BE2C (cell line): ENCODE measurements around the gene FAM72A. TPM values are rescaled to one million over a fixed set of nuclear protein-coding genes. Genes with fewer than 3 reads are reported as not detected.
"Not testable (repeated sequence)": the region's sequence is repeated elsewhere in the genome, so short reads cannot be mapped to it uniquely, and the experiment has no call there.

ENCODE experiments used
- DNase-seq: peaks from one replicate; pipeline ENCODE4 v3.0.0-alpha.2; 2020
- H3K27me3 ChIP-seq: fragments of 250-450 bp; sonication (Bioruptor Pico); 2 replicates; pipeline ENCODE4 v1.5.1; 2020; ENCODE audit warnings: mild to moderate bottlenecking
- H3K36me3 ChIP-seq: fragments of 250-450 bp; sonication (Bioruptor Pico); 2 replicates; pipeline ENCODE4 v1.5.1; 2020; ENCODE audit warnings: mild to moderate bottlenecking
- H3K4me1 ChIP-seq: fragments of 250-450 bp; sonication (Bioruptor Pico); 2 replicates; pipeline ENCODE4 v1.5.1; 2020
- H3K4me3 ChIP-seq: 2 replicates; pipeline ENCODE4 v1.5.1; 2011; ENCODE audit warnings: low read depth, low read length
- H3K9me3 ChIP-seq: fragments of 250-450 bp; sonication (Bioruptor Pico); 2 replicates; pipeline ENCODE4 v1.5.1; 2020
- polyA plus RNA-seq: library from polyadenylated mRNA; unstranded; fragments of >200 nt; gene quantifications from one replicate; pipeline ENCODE4 v1.2.1, GENCODE V29; 2012; ENCODE audit warnings: low read depth, missing spikeins; ENCODE audit not compliant: insufficient read length, insufficient read depth

The FAM72A gene
- polyA plus RNA-seq, result 4.2 TPM

GRCh38 chr1:206202789-206203363 lies at the start of gene FAM72A:
FAM72A (minus strand) TSS chr1:206202839; CDS start chr1:206202025, 814 bp downstream.
- not testable (repeated sequence) for H3K27me3 ChIP-seq

GRCh38 chr1:206250953-206251681 lies 48.5 kb upstream of the FAM72A start:
- not testable (repeated sequence) for H3K36me3 ChIP-seq, H3K9me3 ChIP-seq, DNase-seq, H3K4me1 ChIP-seq, H3K27me3 ChIP-seq, H3K4me3 ChIP-seq

More at GRCh38 chr1:206202789-206203363, at the start of gene FAM72A:
- peak within 1 kb of the TSS; percentile 50 for H3K4me3 ChIP-seq
- not testable (repeated sequence) for H3K9me3 ChIP-seq, H3K4me1 ChIP-seq, H3K36me3 ChIP-seq
- DNase-seq, result peak; percentile 97

- H3K27me3 ChIP-seq, H3K4me3 ChIP-seq, H3K9me3 ChIP-seq, H3K36me3 ChIP-seq, DNase-seq, H3K4me1 ChIP-seq: not testable (repeated sequence)
Measured at GRCh38 chr1:206246129-206246886, 43.7 kb upstream of the FAM72A start.

DNA sequence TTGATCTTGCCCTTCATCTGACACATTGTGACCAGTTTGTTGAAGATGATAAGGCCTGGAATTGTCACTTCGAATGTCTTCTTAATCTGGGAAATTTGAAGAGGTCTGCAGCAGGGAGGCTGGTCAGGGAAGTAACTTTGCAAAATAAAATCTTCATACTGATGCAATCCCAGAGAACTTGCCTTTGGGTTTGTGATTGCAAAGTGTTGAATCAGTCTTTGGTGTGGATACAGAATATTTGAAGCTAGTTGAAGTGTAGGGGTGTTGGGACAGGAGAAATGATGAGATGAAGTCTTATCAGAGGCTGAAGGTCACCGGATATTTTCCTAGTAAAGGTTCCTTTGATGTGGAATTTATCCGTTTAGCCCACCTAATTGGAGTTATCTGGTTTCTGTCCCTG lies 42.8 kb upstream of the FAM72A start:
- not testable (repeated sequence) for H3K4me1 ChIP-seq, H3K36me3 ChIP-seq, H3K4me3 ChIP-seq, DNase-seq, H3K27me3 ChIP-seq, H3K9me3 ChIP-seq

DNA sequence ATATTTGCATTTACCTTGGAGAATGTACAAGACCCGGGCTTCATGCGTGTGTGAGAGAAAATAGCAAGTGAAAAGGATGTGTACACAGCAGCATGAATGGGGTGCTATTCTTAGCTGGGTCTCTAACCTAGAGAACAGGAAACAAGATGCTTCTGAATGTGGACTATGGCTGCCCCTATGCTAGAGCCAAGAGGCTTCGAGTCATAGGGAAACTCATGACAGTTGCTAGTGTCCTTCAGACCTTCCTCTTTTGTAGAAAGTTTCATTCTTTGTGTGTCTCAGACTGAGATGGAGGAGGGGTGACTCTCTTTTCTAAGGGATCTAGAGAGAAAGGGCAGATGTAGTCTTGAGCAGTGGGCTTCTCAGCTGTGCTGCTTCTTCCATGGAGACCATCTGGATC lies 40.7 kb upstream of the FAM72A start:
- H3K4me1 ChIP-seq, H3K9me3 ChIP-seq, DNase-seq, H3K4me3 ChIP-seq, H3K27me3 ChIP-seq, H3K36me3 ChIP-seq: not testable (repeated sequence)

DNA sequence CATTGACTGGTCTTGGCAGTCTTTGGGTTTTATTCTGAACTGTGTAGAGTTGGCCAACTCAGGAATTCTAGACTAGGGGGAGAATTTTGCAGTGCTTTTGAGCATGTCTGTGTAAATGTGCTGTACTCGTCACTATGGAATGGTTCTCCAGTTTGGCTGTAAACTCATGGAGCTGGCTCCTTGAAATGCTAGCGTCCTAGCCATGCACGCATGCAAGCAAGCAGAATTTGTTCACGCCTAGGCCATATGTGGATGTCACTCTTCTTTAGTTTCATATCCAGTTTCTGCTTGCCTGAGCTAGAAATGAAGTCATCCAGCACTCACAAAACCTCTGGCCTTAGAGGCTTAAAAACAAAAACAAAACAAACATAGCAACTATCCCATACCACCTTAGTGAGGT lies 37.6 kb upstream of the FAM72A start:
- not testable (repeated sequence) for H3K4me1 ChIP-seq, H3K27me3 ChIP-seq, H3K4me3 ChIP-seq, DNase-seq, H3K36me3 ChIP-seq, H3K9me3 ChIP-seq

DNA sequence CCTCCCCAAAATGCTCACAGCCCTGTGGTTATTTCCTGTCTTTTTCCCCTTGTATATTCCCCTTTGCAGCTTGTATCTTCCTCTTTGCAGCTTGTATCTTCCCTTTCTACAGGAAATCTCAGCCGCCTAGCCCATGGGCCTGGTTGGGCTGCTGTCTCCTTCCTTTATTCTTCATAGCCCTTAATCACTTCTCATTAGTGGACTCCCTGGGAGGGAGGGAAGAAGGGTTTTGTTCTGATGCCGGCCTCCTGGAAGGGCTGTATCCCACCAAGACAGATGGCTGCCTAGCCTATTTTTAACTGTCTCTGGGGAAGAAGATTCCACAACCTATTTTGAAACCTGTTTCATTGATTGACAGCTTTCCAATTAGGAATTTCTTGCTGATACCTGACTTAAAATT lies 32.6 kb upstream of the FAM72A start:
- not testable (repeated sequence) for DNase-seq, H3K27me3 ChIP-seq, H3K4me3 ChIP-seq, H3K4me1 ChIP-seq, H3K9me3 ChIP-seq, H3K36me3 ChIP-seq

- DNase-seq, H3K4me1 ChIP-seq, H3K4me3 ChIP-seq, H3K9me3 ChIP-seq, H3K27me3 ChIP-seq, H3K36me3 ChIP-seq: not testable (repeated sequence)
Measured at GRCh38 chr1:206234189-206234916, 31.7 kb upstream of the FAM72A start.

- not testable (repeated sequence) for H3K9me3 ChIP-seq, H3K4me1 ChIP-seq, H3K4me3 ChIP-seq, H3K36me3 ChIP-seq, DNase-seq, H3K27me3 ChIP-seq
Measured at GRCh38 chr1:206232970-206233645, 30.5 kb upstream of the FAM72A start.

DNA sequence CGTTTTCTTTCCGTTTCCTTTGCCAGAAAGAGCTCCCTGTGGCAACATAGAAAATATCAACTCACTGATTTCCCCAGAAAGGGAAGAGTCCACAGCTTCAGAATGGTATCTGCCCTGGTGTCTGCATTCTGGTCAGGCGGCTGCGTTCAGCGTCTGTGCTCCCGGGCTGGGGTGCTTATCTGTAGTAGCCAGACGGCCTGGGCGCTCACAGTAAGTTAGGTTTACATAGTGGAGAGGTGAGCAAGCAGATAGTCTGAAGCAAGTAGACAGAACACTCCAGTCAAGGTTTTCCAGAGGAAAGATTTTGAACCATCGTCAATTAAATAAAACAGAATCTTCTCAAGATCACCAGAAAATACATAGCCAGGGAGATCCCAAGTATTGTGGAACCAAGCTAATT lies 29.4 kb upstream of the FAM72A start:
- H3K4me3 ChIP-seq, H3K9me3 ChIP-seq, H3K4me1 ChIP-seq, H3K27me3 ChIP-seq, H3K36me3 ChIP-seq: not testable (repeated sequence)
- peak; percentile 15 for DNase-seq

GRCh38 chr1:206229286-206229685 lies 26.6 kb upstream of the FAM72A start:
- H3K9me3 ChIP-seq, H3K36me3 ChIP-seq, H3K4me1 ChIP-seq, DNase-seq, H3K4me3 ChIP-seq, H3K27me3 ChIP-seq: not testable (repeated sequence)

GRCh38 chr1:206226886-206227285 lies 24.2 kb upstream of the FAM72A start:
- H3K36me3 ChIP-seq, H3K9me3 ChIP-seq, DNase-seq, H3K4me3 ChIP-seq, H3K4me1 ChIP-seq, H3K27me3 ChIP-seq: not testable (repeated sequence)

- H3K9me3 ChIP-seq, DNase-seq, H3K4me1 ChIP-seq, H3K4me3 ChIP-seq, H3K36me3 ChIP-seq, H3K27me3 ChIP-seq: not testable (repeated sequence)
Measured at GRCh38 chr1:206225386-206225785, 22.7 kb upstream of the FAM72A start.

DNA sequence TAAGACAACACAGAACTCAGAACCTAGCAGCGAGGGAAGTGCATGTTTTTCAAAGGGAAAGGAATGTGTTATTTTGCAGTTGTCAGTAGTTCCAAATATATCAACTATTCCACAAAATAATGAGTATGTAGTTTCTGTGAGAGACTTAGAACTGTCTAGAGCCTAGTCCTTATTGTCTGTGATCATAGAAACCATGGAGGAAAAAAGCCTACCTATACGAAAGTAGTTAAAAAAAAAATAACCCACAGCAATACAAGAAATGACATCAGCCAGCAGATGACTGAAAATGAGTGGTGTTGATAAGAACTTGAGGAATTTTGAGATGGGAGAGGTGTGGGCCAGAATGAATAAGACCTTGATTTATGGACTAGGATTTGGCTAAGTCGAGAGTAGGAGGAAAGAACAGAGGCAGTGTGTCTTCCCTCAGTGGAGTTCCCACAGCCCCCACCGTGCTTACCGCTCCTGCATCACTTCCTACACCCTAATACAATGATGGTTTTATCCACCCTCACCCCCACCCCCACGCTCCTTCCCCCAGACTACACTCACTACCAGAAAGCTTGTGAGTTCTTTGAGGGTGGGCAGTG lies 21.6 kb upstream of the FAM72A start:
- not testable (repeated sequence) for DNase-seq, H3K4me1 ChIP-seq, H3K27me3 ChIP-seq, H3K9me3 ChIP-seq, H3K4me3 ChIP-seq, H3K36me3 ChIP-seq

DNA sequence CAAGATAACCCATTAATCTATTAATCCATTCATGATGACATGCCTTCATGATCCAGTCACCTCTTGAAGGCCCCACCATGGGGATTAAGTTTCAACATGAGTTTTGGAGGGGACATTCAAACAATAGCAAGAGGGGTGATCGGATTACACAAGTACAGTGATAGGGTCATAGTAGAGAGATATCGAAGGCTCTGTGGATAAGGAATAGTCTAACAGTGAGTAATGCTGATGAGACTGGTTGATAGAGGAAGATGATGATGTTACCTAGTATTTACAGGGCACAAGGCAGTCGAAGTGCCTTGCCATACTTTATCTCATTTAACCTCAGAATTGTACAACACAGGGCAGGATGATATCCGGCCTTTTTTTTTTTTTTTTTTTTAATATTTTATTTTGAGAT lies 18.9 kb upstream of the FAM72A start:
- not testable (repeated sequence) for H3K4me1 ChIP-seq, H3K9me3 ChIP-seq, H3K36me3 ChIP-seq, H3K27me3 ChIP-seq, H3K4me3 ChIP-seq, DNase-seq
